ENCODE measurements around the gene TGFB3.

Gene TGFB3

DNA sequence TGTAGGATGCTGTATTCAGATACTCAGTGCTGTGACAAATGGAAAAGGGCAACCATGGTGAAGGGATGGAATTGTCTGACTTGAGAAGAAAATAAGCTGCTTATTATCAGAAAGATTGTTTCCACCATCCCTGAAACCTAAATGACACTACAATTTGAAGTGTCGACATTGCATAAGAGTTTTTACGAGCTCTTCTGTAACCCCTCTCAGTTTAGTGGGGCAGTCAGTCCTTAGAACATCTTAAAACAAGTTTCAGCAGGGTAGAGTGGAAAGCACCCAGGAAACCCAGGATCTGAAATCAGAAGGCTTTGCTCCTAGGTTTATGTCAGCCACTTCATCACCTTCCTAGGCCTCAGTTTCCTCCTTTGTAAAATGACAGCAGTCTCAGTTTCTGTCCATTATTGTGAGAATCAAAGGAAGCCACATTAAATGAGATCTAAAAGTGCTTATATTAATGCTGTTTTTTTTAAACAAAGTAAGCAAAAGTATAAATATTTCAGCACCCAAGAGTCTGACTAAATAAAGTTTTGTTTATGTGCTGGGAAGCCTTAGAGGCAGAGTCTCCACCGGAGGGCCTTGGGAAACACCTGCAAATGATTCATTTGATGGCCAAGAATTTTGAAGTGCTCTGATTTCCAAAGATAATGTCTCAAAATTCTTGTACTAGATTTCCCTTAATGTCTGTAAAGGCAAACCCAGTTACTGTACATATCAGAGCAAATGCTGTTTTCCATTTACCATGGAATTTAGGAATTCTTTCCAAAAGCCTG is 5.6 kb upstream of the TGFB3 start:
- DNase-seq (ENCODE audit: low read depth): no peak

GRCh38 chr14:75986439-75986765 is 4.6 kb upstream of the TGFB3 start:
- DNase-seq (ENCODE audit: low read depth): no peak

DNA sequence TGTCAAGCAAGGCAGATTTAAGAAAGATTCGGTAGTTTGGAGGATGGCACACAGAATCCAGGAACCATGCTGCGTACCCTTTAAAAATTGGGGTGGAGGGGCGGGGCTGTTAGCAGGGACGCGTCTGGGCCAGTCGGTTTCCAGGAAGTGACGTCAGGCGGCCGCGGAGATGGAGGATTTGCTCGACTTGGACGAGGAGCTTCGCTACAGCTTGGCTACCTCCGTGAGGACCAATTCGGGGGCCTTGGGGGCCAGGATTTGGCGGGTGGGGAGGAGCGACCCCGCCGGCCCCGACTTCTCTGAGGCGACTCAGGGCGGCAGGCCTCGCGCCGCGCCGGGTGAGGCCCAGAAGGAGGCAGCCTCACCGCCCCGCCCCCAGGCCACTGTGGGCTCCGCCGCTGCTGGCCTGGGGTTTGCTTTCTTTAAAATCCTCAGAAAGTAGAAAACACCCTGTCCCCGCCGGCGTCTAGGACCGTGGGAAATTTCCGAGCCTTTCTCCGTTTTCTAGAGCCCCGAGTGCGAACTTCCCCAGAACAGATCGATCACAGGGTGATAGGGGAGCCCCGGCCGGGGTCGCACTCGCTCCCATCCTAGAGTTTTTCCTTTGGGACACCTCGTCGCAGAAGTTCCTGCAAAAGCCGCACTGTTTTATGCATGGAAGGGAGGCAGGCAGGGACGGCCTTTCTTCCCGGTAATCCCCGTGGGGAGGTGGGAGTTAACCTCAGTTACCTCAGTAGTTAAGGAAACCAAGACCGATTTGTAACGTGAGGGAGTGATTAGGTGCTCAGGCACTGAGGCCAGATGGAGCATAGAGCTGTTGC is 4.0 kb upstream of the TGFB3 start, which contains the start of gene IFT43:
IFT43 (plus strand) TSS at position 146 of the 821 bp plus-strand sequence; CDS start at position 170, 24 bp downstream.
- DNase-seq (ENCODE audit: low read depth): peak; percentile 95

GRCh38 chr14:75984674-75985073 is 2.9 kb upstream of the TGFB3 start:
- no peak for DNase-seq (ENCODE audit: low read depth)

- no peak for DNase-seq (ENCODE audit: low read depth)
These were observed 1.2 kb upstream of the TGFB3 start for GRCh38 chr14:75983019-75983358.

- DNase-seq (ENCODE audit: low read depth): peak; percentile 60
These were observed 647 bp upstream of the TGFB3 start for GRCh38 chr14:75982266-75983018.

GRCh38 chr14:75980856-75981255 is 939 bp downstream of the TGFB3 start:
- DNase-seq (ENCODE audit: low read depth): no peak

GRCh38 chr14:75979648-75980565 is 1.9 kb downstream of the TGFB3 start:
- no peak for DNase-seq (ENCODE audit: low read depth)

DNA sequence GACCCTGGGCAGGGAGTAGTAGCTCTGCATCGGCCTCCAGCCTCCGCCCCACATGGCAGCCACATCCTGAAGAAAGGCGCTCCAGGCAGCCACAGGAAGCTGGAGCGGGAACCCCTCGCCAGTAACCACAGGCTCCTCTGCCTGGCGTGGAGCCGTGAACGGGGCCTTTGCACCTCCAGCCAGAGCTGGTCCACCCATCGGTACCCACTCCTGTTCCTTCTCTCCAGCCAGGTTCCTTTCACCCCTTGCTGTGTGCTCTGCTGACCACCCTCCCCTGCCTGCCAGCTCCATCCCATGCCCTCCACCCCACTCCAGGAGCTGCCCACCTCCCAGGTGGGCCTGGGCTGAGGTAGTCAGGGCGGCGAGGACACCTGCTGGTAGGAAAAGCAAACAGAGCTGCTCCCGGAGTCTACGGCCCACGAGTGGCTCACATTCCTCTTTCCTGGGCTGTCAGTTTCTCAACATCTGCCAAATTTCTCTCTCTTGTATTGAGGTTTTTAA is 2.7 kb downstream of the TGFB3 start:
- DNase-seq (ENCODE audit: low read depth): no peak

DNA sequence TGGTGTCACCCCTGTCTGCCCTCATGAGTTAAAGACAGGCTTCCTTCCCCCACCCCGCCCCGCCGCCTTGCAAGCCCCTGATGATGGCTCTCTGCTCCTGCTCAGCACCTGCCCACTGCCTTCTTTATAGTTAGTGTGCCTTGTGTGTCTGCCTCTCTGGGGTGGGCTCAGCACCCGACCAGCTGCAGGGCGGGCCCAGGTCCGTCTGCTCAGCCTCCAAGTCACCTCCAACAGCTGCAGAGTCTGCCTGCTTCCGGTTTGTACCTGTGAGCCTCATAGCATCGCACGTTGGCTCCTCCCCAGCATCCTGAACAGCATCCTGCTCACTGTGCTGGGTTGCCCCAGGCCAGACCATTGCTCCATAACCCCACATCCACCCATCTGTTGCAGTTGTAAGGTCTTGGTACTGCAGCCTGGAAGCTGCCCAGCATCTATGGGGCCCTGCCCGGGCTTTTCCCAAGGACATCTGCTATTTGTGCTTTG is 3.5 kb downstream of the TGFB3 start:
- no peak for DNase-seq (ENCODE audit: low read depth)

DNA sequence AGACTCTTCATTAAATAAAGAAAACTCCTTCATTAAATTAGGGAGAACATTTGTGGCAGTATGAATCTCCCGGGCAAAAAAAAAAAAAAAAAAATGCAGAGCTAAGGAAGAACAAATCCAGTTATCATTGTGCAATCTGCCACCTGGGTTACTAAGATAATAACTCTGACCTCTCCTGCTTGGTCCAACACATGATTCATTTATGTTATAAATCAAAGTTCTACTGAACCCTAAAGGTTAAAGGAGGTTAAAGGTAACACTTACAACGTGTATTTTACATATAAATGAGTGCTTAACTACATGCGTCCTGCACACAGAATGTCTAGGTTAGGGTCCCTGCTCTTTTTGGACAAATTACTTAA is 4.2 kb downstream of the TGFB3 start:
- no peak for DNase-seq (ENCODE audit: low read depth)

- no peak for DNase-seq (ENCODE audit: low read depth)
These were observed 4.8 kb downstream of the TGFB3 start for GRCh38 chr14:75976826-75977581.

GRCh38 chr14:75972801-75973421 is 8.9 kb downstream of the TGFB3 start:
- DNase-seq (ENCODE audit: low read depth): no peak

DNA sequence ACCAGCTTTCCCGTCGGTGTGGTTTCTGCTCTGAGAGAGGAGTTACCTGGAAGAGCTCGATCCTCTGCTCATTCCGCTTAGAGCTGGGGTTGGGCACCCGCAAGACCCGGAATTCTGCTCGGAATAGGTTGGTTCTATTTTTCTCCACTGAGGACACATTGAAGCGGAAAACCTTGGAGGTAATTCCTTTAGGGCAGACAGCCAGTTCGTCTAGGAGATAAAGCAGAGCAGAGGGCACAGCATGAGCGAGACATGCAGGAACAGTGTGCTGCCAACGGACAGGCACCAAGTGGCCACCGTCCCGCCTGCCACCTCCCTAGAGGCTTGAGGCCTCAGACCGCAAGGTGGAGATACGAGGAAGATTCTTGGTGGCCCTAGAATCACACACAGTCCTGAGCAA is 10.3 kb downstream of the TGFB3 start:
- no peak for DNase-seq (ENCODE audit: low read depth)

DNA sequence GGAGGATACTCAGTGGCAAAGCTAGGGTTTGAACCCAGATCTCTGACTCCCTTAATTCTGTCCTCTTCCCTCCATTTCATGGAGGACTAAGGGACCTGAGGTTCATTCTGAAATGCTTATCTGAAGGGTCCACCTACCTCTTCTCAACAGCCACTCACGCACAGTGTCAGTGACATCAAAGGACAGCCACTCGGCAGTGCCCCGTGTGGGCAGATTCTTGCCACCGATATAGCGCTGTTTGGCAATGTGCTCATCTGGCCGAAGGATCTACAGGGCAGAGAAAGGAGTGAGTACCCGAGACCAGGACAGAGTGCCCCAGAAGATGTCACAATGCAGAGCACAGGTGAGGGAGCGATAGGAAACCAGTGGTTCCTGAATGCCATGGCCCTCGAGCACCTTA is 10.8 kb downstream of the TGFB3 start:
- DNase-seq (ENCODE audit: low read depth): no peak

- DNase-seq (ENCODE audit: low read depth): no peak
These were observed 11.9 kb downstream of the TGFB3 start for GRCh38 chr14:75969891-75970290.

DNA sequence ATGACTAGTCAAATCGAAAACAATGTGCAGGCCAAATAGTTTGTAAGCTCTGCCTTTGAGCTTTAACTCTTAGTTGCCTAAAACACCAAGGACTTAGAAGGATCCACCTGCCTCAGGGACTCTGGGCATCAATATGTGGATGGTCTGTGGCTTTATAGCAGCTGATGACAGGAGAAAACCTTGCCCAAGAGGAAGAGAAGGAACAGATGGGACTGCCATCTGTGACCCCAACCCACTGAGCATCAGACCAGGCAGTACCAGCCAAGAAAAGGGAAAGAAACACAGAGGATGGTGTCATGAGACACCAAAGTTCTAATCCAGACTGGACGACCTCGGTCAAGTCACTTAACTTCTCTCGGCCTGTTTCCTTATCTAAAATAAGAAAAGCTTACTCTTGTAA is 12.7 kb downstream of the TGFB3 start:
- no peak for DNase-seq (ENCODE audit: low read depth)

- DNase-seq (ENCODE audit: low read depth): no peak
These were observed 13.3 kb downstream of the TGFB3 start for GRCh38 chr14:75968456-75968855.

- no peak for DNase-seq (ENCODE audit: low read depth)
These were observed 13.9 kb downstream of the TGFB3 start for GRCh38 chr14:75967866-75968265.

DNA sequence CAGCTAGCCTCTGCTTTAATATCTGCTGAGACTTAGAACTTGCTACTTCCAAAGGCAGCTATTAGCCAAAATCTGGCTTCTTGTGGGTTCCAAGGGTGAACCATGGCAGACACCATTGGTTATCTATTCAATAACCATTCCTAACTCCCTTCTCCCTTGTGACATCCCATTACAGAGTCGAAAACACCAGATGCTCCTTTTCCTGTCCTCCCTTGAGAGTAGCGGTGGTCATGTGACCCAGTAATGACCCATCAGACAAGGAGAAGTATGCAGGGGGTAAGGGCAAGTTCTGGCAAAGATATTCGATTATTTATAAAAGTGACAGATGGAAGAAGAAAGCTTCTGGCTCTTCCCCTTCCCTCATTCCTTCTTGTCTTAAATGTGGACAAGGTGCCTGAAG is 20.1 kb downstream of the TGFB3 start:
- DNase-seq (ENCODE audit: low read depth): no peak
